C4-2B (cell line): ENCODE data around the gene COX8A.
"Not testable (repeated sequence)": the region's sequence is repeated elsewhere in the genome, so short reads cannot be mapped to it uniquely, and the experiment has no call there.

ENCODE experiments used
- H3K27ac ChIP-seq: fragments of 450-650 bp; 2 replicates; pipeline ENCODE4 v1.5.1; 2017
- CTCF ChIP-seq: fragments of 450-650 bp; conservative IDR thresholded peaks from 2 replicates; pipeline ENCODE4 v1.5.1; 2017; ENCODE audit warnings: mild to moderate bottlenecking
- ZFX ChIP-seq: fragments of 450-650 bp; IDR thresholded peaks from 2 replicates; pipeline ENCODE4 v1.6.1; 2017

Gene COX8A

GRCh38 chr11:63951779-63952536 lies 22.5 kb upstream of the COX8A start:
- TF ChIP-seq ZFX (no peak), CTCF (no peak)
- no peak overlapping the region for H3K27ac ChIP-seq

GRCh38 chr11:63952570-63952969 lies 21.9 kb upstream of the COX8A start:
- no peak for TF ChIP-seq CTCF
- TF ChIP-seq ZFX = no peak
- no peak overlapping the region for H3K27ac ChIP-seq

- TF ChIP-seq ZFX = no peak
- no peak for TF ChIP-seq CTCF
- H3K27ac ChIP-seq = no peak overlapping the region
Observed at GRCh38 chr11:63958008-63958407, 16.4 kb upstream of the COX8A start.

- H3K27ac ChIP-seq = no peak overlapping the region
- no peak for TF ChIP-seq ZFX
- TF ChIP-seq CTCF = no peak
Observed at GRCh38 chr11:63961608-63962412, 12.6 kb upstream of the COX8A start.

GRCh38 chr11:63963895-63964294 lies 10.5 kb upstream of the COX8A start:
- H3K27ac ChIP-seq = not testable (repeated sequence)

- no peak overlapping the region for H3K27ac ChIP-seq
- TF ChIP-seq CTCF (no peak), ZFX (no peak)
Observed at GRCh38 chr11:63966444-63966843, 8.0 kb upstream of the COX8A start.

GRCh38 chr11:63969461-63969860 lies 5.0 kb upstream of the COX8A start:
- TF ChIP-seq CTCF = no peak
- no peak for TF ChIP-seq ZFX
- H3K27ac ChIP-seq = no peak overlapping the region
